GM19023 (cell line): Measurements from ENCODE around the gene TGFBRAP1.
A peak's percentile ranks its signal among the peaks of the same experiment; 100 is the strongest.

Source experiments
- ATAC-seq: cut with Tn5 transposase; IDR thresholded peaks from one replicate; pipeline ENCODE4 v1.9.1; 2021; ENCODE audit warnings: mild to moderate bottlenecking, moderate library complexity; ENCODE audit not compliant: unreplicated experiment

TGFBRAP1 gene

DNA sequence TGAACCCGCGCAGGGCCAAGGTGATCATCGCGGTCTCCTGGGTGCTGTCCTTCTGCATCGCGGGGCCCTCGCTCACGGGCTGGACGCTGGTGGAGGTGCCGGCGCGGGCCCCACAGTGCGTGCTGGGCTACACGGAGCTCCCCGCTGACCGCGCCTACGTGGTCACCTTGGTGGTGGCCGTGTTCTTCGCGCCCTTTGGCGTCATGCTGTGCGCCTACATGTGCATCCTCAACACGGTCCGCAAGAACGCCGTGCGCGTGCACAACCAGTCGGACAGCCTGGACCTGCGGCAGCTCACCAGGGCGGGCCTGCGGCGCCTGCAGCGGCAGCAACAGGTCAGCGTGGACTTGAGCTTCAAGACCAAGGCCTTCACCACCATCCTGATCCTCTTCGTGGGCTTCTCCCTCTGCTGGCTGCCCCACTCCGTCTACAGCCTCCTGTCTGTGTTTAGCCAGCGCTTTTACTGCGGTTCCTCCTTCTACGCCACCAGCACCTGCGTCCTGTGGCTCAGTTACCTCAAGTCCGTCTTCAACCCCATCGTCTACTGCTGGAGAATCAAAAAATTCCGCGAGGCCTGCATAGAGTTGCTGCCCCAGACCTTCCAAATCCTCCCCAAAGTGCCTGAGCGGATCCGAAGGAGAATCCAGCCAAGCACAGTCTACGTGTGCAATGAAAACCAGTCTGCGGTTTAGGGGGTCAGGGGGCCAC, 87.1 kb downstream of the TGFBRAP1 start:
- no peak for ATAC-seq

DNA sequence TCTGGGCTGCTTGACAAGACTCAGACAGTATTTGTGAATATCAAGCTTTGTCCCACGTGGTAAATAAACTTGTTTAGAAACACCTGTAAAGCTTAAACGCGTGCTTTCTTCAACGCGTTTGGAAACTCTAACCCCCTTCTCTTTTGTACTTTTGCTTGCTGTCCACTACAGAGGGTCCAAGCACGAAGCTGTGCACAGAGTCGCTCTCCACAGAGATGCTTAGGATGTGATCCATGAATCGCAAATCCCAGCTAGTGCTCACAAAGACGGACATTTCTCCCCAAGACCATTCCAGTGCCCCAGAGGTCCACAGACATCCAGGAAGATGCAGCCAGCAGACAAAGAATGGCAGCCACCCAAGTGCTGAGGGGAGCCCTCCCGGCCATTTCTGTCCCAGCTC, 88.1 kb downstream of the TGFBRAP1 start, which contains the start of gene GPR45:
GPR45 (plus strand) TSS at position 301 of the 400 bp plus-strand sequence. CDS start 116 bp downstream, outside the sequence.
- no peak for ATAC-seq

DNA sequence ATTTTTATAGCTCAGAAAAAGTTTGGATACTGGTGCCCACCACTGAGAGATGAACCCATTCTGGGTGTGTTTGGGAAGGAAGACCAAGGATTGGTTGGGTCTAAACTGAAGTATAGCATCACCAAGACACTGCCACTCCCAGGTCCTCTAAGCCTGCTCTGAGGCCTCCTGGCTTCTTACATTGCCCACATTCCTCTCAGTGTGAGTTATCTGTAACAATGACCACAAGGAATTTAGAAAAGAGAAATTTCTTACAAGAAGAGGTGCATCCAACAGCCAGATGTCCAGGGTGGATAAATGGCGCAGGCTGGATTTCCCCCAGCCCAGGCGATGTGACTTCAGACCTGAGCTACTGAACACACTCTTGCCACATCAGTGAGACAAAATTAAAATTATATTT, 89.6 kb downstream of the TGFBRAP1 start:
- no peak for ATAC-seq

DNA sequence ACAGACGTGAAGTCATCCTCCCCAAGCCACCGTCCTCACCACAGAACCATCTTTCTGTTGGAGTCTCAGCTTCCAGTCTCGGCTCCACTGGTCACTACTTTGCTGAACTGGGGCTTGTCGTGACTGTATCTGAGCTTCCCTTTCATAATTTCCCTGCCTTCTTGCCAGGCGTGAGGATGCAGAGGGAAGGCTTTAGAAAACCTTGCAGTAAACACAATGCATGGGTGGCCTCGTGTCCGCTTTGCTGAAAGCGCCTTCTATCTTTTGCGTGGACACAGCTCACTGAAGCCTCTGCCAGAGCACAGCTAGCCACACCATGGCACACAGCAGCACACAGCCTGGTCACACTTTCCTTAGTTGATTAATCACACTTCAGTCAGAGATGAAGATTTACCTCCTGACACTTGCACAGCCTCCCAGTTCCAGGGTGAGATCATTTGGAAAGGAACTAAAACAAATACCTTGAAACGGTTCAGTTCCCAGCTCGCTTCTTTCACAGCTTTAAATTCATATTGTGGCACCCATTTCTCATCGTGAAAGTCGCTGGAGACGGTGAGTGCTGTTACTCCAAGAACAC, 90.8 kb downstream of the TGFBRAP1 start:
- ATAC-seq = no peak

GRCh38 chr2:105237045-105237765, 92.3 kb downstream of the TGFBRAP1 start:
- no peak for ATAC-seq

GRCh38 chr2:105236060-105236424, 93.5 kb downstream of the TGFBRAP1 start:
- ATAC-seq = no peak

DNA sequence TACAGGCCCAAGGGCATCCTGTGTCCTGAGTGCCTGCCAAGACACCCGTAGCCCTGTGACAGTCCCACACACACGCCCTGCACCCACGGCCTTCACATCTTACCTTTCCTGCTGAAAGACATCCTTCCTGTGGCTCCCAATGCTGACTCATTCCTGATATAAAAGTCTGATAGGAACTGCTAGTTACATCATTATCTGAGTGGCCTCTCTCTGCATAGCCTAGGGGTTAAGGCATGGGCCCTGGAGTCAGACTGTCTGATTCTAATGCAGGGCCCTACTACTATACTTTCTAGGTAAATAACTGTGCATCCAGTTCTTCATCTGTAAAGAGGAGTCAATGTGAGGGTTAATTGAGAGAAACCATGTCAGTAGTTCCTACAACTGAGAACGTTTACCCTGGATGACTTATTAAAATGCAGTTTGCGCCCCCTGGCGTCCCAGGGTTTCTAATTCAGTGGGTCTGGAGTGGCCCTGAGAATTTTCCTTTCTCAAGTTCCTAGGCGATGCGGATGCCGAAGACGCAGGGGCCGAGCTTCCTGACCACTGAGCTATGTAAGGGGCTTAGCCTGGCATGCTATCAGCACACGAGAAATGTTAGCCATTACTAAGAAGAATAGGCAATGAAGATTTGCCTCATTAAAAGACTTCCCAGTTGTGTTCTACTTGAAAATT, 94.0 kb downstream of the TGFBRAP1 start:
- peak; percentile 66 for ATAC-seq

- no peak for ATAC-seq
Measured at GRCh38 chr2:105231232-105231619, 98.3 kb downstream of the TGFBRAP1 start.

DNA sequence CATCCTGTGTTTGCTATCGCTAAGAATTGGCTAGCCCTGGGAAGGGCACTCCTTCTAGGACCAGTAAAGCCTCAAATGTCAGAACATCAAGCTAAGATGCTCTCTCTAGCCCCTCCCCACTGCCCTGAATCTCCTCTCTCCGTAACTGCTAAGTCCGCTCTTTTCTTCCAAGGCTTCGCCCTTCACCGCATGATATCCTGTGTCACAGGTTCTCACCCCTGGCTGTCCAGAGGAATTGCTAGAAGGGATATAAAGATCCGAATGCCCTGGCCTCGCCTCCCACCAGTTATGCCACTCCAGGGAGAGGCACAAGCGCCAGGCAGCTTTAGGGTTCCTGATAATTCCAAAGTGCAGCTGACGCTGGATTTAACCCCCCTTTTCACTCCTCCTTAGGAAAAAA, 105.1 kb downstream of the TGFBRAP1 start:
- no peak for ATAC-seq

GRCh38 chr2:105220604-105221003, 108.9 kb downstream of the TGFBRAP1 start:
- ATAC-seq = no peak

- ATAC-seq = no peak
Measured at GRCh38 chr2:105215586-105216192, 113.8 kb downstream of the TGFBRAP1 start.
